Measurements from ENCODE around the gene ADM. TPM values are rescaled to one million over a fixed set of nuclear protein-coding genes. Genes with fewer than 3 reads are reported as not detected.

ADM gene
- total and polyA plus RNA-seq, 4 donors = 9.7 to 33.1 (median 22.7) TPM

- Histone ChIP-seq H3K27me3 (ENCODE audit: control insufficient read depth in 4 of 4, insufficient read depth in 4 of 4, low read length in 3 of 4) (no peaks in the 10 kb centered on the region), H3K9me3 (ENCODE audit: control insufficient read depth in 4 of 4, low read length in 3 of 4) (no peaks in the 10 kb centered on the region), H3K9ac (ENCODE audit: low read depth in 1 of 2, low read length in 2 of 2) (peak overlapping the region; percentile 21 to 42), H3K27ac (ENCODE audit: low read depth in 1 of 2, low read length in 2 of 2) (peak overlapping the region; percentile 58 to 82), H3K4me1 (ENCODE audit: control insufficient read depth in 4 of 4, insufficient read depth in 4 of 4, low read length in 3 of 4) (peaks cover 18 to 53% (median 40%) of the 10 kb centered on the region in 4 donors), H3K36me3 (ENCODE audit: control insufficient read depth in 4 of 4, insufficient read depth in 3 of 4, low read depth in 1 of 4, low read length in 3 of 4) (no peaks in the 10 kb centered on the region), H3K4me3 (ENCODE audit: low read depth in 1 of 3, low read length in 3 of 3) (peak overlapping the region in 2 of 3 donors; percentile 30 to 35)
- 25% methylated on average over 8 of the region's 8 CpGs for WGBS
- TF ChIP-seq ZBTB33 (IDR thresholded peaks at IDR 0.05) (peak; percentile 28), TAF1 (conservative IDR thresholded peaks at IDR 0.05) (no peak), MAX (IDR thresholded peaks at IDR 0.05) (no peak), RXRA (IDR thresholded peaks at IDR 0.05) (peak; percentile 54 to 69), SP1 (IDR thresholded peaks at IDR 0.05) (peak; percentile 46), RAD21 (IDR thresholded peaks at IDR 0.05) (peak; percentile 88 to 92), FOXA1 (IDR thresholded peaks at IDR 0.05) (no peak), NR2F2 (IDR thresholded peaks at IDR 0.05) (peak; percentile 46), REST (IDR thresholded peaks at IDR 0.05) (peak; percentile 12), CTCF (IDR thresholded peaks at IDR 0.05; ENCODE audit: low read depth, low read length, missing input control) (peak; percentile 68), JUND (IDR thresholded peaks at IDR 0.05) (peak; percentile 97 to 99), YY1 (IDR thresholded peaks at IDR 0.05) (peak; percentile 51), HNF4A (conservative IDR thresholded peaks at IDR 0.05) (peak; percentile 93 to 94), GABPA (IDR thresholded peaks at IDR 0.05 in 1 of 2, conservative IDR thresholded peaks at IDR 0.05 in 1 of 2) (no peak), FOXA2 (IDR thresholded peaks at IDR 0.05) (no peak), ATF3 (IDR thresholded peaks at IDR 0.05) (peak; percentile 88), HNF4G (IDR thresholded peaks at IDR 0.05) (peak; percentile 68), EGR1 (IDR thresholded peaks at IDR 0.05; ENCODE audit: low read depth in 2 of 2) (peak in 1 of 2 donors; percentile 88)
- peak; percentile 49 for DNase-seq (ENCODE audit: low spot score)
Observed at GRCh38 chr11:10322830-10323792, 18.2 kb downstream of the ADM start.

Measured in liver (tissue), 9 donors.